ENCODE data around the gene RESF1.

The RESF1 gene

GRCh38 chr12:32005496-32006125 lies 46.4 kb downstream of the RESF1 start:
- DNase-seq (ENCODE audit: insufficient read length, low spot score) (no peak), FAIRE-seq (no peak)

Measured in GM19239 (cell line).